Stimulated activated naive CD8-positive, alpha-beta T cell treated with anti-CD3 and anti-CD28 coated beads, Interleukin-15, amount 100 ng/mL, for 72 hours (primary cell): Measurements from ENCODE around the gene JAK1.
"Not testable (repeated sequence)": the region's sequence is repeated elsewhere in the genome, so short reads cannot be mapped to it uniquely, and the experiment has no call there.

ENCODE experiments used
- ATAC-seq: fragments of 150-1000 bp; cut with Tn5 transposase; 2 replicates; pipeline ENCODE4 v1.10.0; 2021; ENCODE audit warnings: mild to moderate bottlenecking, moderate library complexity
- DNase-seq, 2 donors: peaks; one replicate each; pipeline ENCODE4 v3.0.0; 2021 to 2022
- H3K27ac Mint-ChIP-seq, 2 donors: one replicate each; pipeline ENCODE4 v1.8.0; 2022; ENCODE audit warnings: mild to moderate bottlenecking in 2 of 2, mixed read lengths in 2 of 2, moderate library complexity in 2 of 2
- H3K27me3 Mint-ChIP-seq: one replicate; pipeline ENCODE4 v1.8.0; 2022; ENCODE audit warnings: mixed read lengths
- H3K4me1 Mint-ChIP-seq: one replicate; pipeline ENCODE4 v1.8.0; 2022; ENCODE audit warnings: mild to moderate bottlenecking, mixed read lengths
- H3K4me3 Mint-ChIP-seq, 2 donors: one replicate each; pipeline ENCODE4 v1.8.0; 2022; ENCODE audit warnings: mild to moderate bottlenecking in 2 of 2, mixed read lengths in 2 of 2, moderate library complexity in 1 of 2
- H3K9me3 Mint-ChIP-seq, 2 donors: one replicate each; pipeline ENCODE4 v1.8.0; 2022; ENCODE audit warnings: mixed read lengths in 2 of 2

JAK1 gene

DNA sequence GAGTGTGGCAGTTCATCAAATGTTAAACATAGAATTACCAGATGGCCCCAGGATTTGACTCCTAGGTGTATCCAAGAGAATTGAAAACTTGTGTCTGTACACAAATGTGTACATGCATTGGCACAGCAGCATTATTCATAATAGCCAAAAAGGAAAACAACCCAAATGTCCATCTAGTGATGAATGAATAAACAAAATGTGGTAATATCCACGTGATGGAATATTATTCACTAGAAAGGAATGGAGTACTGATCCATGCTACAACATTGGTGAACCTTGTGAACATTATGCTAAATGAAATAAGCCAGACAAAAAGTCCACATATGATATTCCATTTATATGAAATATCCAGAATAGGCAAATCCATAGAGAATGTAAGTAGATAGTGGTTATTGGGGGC is 143.7 kb downstream of the JAK1 start:
- Mint-ChIP-seq H3K9me3 (no peaks in the 10 kb centered on the region), H3K4me3 (no peak overlapping the region), H3K27me3 (no peaks in the 10 kb centered on the region), H3K27ac (no peak overlapping the region), H3K4me1 (peaks cover 25% of the 10 kb centered on the region)
- DNase-seq (no peak), ATAC-seq (no peak)

DNA sequence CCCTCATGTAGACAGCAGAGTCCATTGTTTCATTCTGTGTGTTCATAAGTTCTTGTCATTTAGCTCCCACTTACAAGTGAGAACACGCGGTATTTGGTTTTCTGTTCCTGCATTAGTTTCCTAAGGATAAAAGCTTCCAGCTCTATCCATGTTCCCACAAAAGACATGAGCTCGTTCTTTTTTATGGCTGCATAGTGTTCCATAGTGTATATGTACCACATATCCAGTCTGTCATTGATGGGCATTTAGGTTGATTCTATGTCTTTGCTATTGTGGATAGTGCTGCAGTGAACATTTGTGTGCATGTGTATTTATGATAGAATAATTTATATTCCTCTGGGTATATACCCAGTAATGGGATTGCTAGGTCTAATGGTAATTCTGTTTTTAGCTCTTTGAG is 145.8 kb downstream of the JAK1 start:
- not testable (repeated sequence) for H3K27ac Mint-ChIP-seq, DNase-seq, ATAC-seq, H3K27me3 Mint-ChIP-seq, H3K4me1 Mint-ChIP-seq, H3K4me3 Mint-ChIP-seq, H3K9me3 Mint-ChIP-seq

DNA sequence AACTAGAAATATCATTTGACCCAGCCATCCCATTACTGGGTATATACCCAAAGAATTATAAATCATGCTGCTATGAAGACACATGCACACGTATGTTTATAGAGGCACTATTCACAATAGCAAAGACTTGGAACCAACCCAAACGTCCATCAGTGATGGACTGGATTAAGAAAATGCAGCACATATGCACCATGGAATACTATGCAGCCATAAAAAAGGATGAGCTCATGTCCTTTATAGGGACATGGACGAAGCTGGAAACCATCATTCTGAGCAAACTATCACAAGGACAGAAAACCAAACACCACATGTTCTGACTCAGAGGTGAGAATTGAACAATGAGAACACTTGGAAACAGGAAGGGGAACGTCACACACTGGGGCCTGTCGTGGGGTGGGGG is 149.0 kb downstream of the JAK1 start:
- not testable (repeated sequence) for H3K4me1 Mint-ChIP-seq, H3K27me3 Mint-ChIP-seq, H3K9me3 Mint-ChIP-seq, H3K27ac Mint-ChIP-seq, H3K4me3 Mint-ChIP-seq, ATAC-seq, DNase-seq

DNA sequence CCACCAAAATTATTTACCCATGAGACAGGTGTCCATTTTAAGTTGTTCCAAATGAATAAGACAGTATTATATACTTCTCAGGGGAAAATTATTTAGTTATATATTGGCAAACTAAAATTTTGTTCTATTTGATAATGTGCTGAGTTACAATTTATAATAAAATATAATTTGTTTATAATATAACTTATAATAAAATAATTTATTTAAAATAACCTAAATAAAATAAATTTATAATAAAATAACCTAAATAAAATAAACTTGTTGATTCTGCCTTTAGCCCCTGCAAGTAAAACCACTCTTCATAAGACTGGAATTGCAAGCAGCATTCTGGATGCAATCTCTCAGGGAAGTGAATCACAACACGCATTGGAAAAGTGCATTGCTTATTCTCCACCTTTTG is 151.9 kb downstream of the JAK1 start:
- Mint-ChIP-seq H3K4me3 (no peak overlapping the region), H3K27me3 (no peaks in the 10 kb centered on the region), H3K27ac (no peak overlapping the region), H3K4me1 (no peaks in the 10 kb centered on the region), H3K9me3 (no peaks in the 10 kb centered on the region)
- ATAC-seq (no peak), DNase-seq (no peak)

DNA sequence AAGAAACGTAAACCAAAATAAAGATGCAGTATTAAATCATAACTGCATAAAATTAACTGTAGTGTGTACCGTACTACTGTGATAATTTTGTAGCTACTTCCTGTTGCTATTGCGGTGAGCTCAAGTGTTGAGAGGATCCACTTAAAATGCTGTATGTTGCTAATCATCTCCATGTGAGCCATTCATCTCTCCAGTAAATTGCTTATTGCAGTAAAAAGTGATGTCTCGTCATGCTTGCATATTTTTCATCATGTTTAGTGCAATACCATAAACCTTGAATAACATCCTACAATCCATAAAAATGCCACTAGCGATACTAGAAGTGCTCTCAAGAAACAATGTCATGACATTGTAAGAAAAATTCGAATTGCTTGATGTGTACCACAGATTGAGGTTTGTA is 155.2 kb downstream of the JAK1 start:
- no peak overlapping the region for H3K27ac Mint-ChIP-seq
- H3K9me3 Mint-ChIP-seq, result no peaks in the 10 kb centered on the region
- no peak for DNase-seq
- no peak for ATAC-seq
- no peak overlapping the region for H3K4me3 Mint-ChIP-seq
- H3K27me3 Mint-ChIP-seq, result no peaks in the 10 kb centered on the region
- no peaks in the 10 kb centered on the region for H3K4me1 Mint-ChIP-seq

DNA sequence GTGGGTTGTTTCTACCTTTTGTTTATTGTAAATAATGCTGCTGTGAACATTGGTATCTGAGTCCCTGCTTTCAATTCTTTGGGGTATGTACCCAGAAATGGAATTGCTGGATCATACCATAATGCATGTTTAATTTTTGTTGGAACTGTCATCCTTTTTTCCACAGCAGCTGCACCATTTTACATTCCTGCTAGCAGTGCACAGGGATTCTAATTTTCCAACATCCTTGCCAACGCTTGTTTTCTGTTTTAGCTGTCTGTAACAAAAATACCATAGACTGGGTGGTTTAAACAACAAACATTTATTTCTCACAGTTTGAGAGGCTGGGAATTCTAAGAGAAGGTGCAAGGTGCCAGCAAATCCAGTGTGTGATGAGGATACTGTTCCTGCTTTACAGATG is 156.3 kb downstream of the JAK1 start:
- ATAC-seq (no peak), DNase-seq (no peak)
- Mint-ChIP-seq H3K27ac (no peak overlapping the region), H3K4me3 (no peak overlapping the region), H3K27me3 (no peaks in the 10 kb centered on the region), H3K9me3 (no peaks in the 10 kb centered on the region), H3K4me1 (no peaks in the 10 kb centered on the region)

DNA sequence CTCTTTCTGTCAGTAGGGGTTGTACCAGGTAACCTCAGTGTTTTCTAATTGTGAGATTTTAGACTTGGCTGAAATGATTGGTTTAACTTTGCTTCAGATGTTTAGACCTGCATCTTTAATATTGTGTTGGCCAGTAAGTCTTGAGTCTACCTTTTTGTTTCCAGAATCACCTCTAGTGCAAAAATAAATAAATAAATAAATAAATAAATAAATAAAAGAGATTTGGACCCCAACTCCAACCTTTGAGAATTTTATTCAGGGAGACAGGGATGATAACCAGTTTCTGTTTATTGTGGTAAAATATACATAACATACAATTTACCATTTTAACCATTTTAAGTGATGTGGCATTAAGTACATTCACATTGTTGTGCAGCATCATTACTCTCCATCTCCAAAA is 157.0 kb downstream of the JAK1 start:
- Mint-ChIP-seq H3K4me3 (no peak overlapping the region), H3K4me1 (no peaks in the 10 kb centered on the region), H3K27ac (no peak overlapping the region), H3K9me3 (no peaks in the 10 kb centered on the region), H3K27me3 (no peaks in the 10 kb centered on the region)
- ATAC-seq (no peak), DNase-seq (no peak)

DNA sequence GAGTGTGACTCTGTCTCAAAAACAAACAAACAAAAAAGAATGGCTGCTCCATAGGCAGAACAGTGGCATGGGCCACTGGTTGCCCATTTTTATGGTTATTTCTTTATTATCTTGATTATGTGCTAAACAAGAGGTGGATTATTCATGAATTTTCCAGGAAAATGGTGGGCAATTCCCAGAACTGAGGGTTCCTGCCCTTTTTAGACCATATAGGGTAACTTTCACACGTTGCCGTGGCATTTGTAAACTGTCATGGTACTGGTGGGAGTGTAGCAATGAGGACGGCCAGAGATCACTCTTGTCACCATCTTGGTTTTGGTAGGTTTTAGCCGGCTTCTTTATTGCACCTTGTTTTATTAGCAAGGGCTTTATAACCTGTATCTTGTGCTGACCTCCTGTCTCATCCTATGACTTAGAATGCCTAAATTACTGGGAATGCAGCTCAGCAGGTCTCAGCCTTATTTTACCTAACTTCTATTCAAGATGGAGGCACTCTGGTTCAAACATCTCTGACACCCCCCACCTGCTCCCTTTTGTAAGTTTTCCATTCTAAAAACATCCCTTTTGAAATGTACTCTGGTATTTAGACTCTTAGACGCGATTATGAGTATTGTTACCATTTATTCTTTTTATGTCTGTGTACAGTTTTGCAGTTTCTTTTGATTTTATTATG is 164.4 kb downstream of the JAK1 start:
- Mint-ChIP-seq H3K9me3 (no peaks in the 10 kb centered on the region), H3K27ac (no peak overlapping the region), H3K27me3 (no peaks in the 10 kb centered on the region), H3K4me1 (no peaks in the 10 kb centered on the region), H3K4me3 (no peak overlapping the region)
- DNase-seq (no peak), ATAC-seq (no peak)

DNA sequence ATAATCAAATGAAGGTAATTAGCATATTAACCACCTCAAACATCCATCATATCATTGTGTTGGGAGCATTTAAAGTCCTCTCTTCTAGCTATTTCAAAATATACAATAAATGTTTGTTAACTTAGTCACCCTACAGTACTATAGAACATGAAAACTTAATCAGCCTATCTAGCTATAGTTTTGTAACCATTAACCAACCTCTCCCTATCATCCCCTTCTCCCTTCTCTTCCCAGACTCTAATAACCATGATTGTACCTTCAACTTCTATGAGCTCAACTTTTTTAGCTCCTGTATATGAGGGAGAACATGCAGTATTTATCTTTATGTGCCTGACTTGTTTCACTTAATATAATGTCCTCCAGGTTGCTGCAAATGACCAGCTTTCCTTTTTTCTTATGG is 167.5 kb downstream of the JAK1 start:
- no peaks in the 10 kb centered on the region for H3K27me3 Mint-ChIP-seq
- no peaks in the 10 kb centered on the region for H3K9me3 Mint-ChIP-seq
- DNase-seq (no peak), ATAC-seq (no peak)
- no peak overlapping the region for H3K27ac Mint-ChIP-seq
- no peaks in the 10 kb centered on the region for H3K4me1 Mint-ChIP-seq
- no peak overlapping the region for H3K4me3 Mint-ChIP-seq

DNA sequence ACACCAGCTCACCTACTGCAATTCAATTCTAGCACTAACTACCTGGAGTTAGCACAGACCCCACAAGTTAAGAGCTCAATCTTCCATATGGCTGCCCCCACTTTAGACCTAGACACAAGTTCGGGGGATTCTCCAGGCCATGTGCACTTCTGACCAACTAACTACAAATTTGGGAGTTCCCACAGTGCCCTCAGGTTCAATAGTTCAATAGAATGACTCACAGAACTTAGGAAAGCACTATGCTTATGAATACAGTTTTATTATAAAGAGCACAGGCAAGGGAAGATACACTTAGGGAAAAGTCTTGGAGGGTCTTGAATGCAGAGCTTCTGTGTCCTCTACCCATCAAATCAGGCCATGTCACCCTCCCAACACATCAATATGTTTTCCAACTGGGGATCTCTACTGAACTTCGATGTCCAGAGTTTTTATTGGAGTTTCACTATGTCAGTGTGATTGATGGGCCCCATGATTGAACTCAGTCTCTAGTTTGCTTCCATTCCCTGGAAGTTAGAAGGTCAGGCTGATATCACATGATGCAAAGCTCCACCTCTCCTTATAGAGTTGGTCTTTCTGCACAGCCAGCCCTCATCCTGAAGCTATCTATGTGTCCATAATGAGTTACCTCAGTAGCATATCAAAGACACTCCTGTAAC is 175.4 kb downstream of the JAK1 start:
- DNase-seq (no peak), ATAC-seq (no peak)
- no peaks in the 10 kb centered on the region for H3K4me1 Mint-ChIP-seq
- no peaks in the 10 kb centered on the region for H3K27me3 Mint-ChIP-seq
- peaks cover 11 to 19% of the 10 kb centered on the region in 2 donors for H3K9me3 Mint-ChIP-seq
- no peak overlapping the region for H3K27ac Mint-ChIP-seq
- no peak overlapping the region for H3K4me3 Mint-ChIP-seq
